Measurements from ENCODE around the gene DNAL4. TPM values are rescaled to one million over a fixed set of nuclear protein-coding genes. Genes with fewer than 3 reads are reported as not detected.

The DNAL4 gene
- total RNA-seq, 1 donor from 2014 or later = 32.6 TPM

- FAIRE-seq = no peak
- H3K27me3 ChIP-seq (ENCODE audit: control insufficient read depth, insufficient read depth, low read length) = peaks cover 5% of the 10 kb centered on the region
- no peak for TF ChIP-seq CTCF (IDR thresholded peaks at IDR 0.05; ENCODE audit: insufficient read depth, low read length, severe bottlenecking)
- H3K36me3 ChIP-seq (ENCODE audit: control insufficient read depth, insufficient read depth, low read length) = no peaks in the 10 kb centered on the region
- no peak for DNase-seq (ENCODE audit: low read depth)
- H3K4me3 ChIP-seq (ENCODE audit: low read depth, low read length) = no peak overlapping the region
These were observed 40.4 kb upstream of the DNAL4 start for GRCh38 chr22:38834215-38834953.

GRCh38 chr22:38833061-38833460 lies 39.1 kb upstream of the DNAL4 start:
- H3K36me3 ChIP-seq (ENCODE audit: control insufficient read depth, insufficient read depth, low read length) = no peaks in the 10 kb centered on the region
- H3K4me3 ChIP-seq (ENCODE audit: low read depth, low read length) = no peak overlapping the region
- TF ChIP-seq CTCF (IDR thresholded peaks at IDR 0.05; ENCODE audit: insufficient read depth, low read length, severe bottlenecking) = no peak
- FAIRE-seq = no peak
- DNase-seq (ENCODE audit: low read depth) = no peak
- peaks cover 3% of the 10 kb centered on the region for H3K27me3 ChIP-seq (ENCODE audit: control insufficient read depth, insufficient read depth, low read length)

- FAIRE-seq (peak; percentile 23), DNase-seq (ENCODE audit: low read depth) (no peak)
- Histone ChIP-seq H3K4me3 (ENCODE audit: low read depth, low read length) (no peak overlapping the region), H3K27me3 (ENCODE audit: control insufficient read depth, insufficient read depth, low read length) (peaks cover 3% of the 10 kb centered on the region), H3K36me3 (ENCODE audit: control insufficient read depth, insufficient read depth, low read length) (no peaks in the 10 kb centered on the region)
- no peak for TF ChIP-seq CTCF (IDR thresholded peaks at IDR 0.05; ENCODE audit: insufficient read depth, low read length, severe bottlenecking)
These were observed 38.3 kb upstream of the DNAL4 start for GRCh38 chr22:38832005-38832978.

GRCh38 chr22:38831166-38831945 lies 37.4 kb upstream of the DNAL4 start:
- TF ChIP-seq CTCF (IDR thresholded peaks at IDR 0.05; ENCODE audit: insufficient read depth, low read length, severe bottlenecking) = no peak
- Histone ChIP-seq H3K4me3 (ENCODE audit: low read depth, low read length) (no peak overlapping the region), H3K27me3 (ENCODE audit: control insufficient read depth, insufficient read depth, low read length) (peaks cover 3% of the 10 kb centered on the region), H3K36me3 (ENCODE audit: control insufficient read depth, insufficient read depth, low read length) (no peaks in the 10 kb centered on the region)
- FAIRE-seq = peak; percentile 36
- DNase-seq (ENCODE audit: low read depth) = peak; percentile 63

GRCh38 chr22:38830845-38831108 lies 36.8 kb upstream of the DNAL4 start:
- DNase-seq (ENCODE audit: low read depth) = no peak
- no peaks in the 10 kb centered on the region for H3K36me3 ChIP-seq (ENCODE audit: control insufficient read depth, insufficient read depth, low read length)
- FAIRE-seq = no peak
- H3K4me3 ChIP-seq (ENCODE audit: low read depth, low read length) = no peak overlapping the region
- H3K27me3 ChIP-seq (ENCODE audit: control insufficient read depth, insufficient read depth, low read length) = peaks cover 3% of the 10 kb centered on the region
- TF ChIP-seq CTCF (IDR thresholded peaks at IDR 0.05; ENCODE audit: insufficient read depth, low read length, severe bottlenecking) = no peak

Measured in bronchial epithelial cell (primary cell).